Thoracic aorta endothelial cell (primary cell): Measurements from ENCODE around the gene BMERB1. TPM values are rescaled to one million over a fixed set of nuclear protein-coding genes. Genes with fewer than 3 reads are reported as not detected.

Source experiments
- total RNA-seq: library from RNA; depleted of rRNA; stranded (reverse); fragments of >200 nt; gene quantifications from 2 replicates; pipeline ENCODE4 v1.2.3, GENCODE V29; 2012

The BMERB1 gene
- 19.8 and 20.2 TPM in 2 replicates for total RNA-seq

GRCh38 chr16:15434425-15435215 lies at the start of gene BMERB1:
BMERB1 (plus strand) TSS chr16:15434588; CDS start chr16:15434654, 66 bp downstream.

DNA sequence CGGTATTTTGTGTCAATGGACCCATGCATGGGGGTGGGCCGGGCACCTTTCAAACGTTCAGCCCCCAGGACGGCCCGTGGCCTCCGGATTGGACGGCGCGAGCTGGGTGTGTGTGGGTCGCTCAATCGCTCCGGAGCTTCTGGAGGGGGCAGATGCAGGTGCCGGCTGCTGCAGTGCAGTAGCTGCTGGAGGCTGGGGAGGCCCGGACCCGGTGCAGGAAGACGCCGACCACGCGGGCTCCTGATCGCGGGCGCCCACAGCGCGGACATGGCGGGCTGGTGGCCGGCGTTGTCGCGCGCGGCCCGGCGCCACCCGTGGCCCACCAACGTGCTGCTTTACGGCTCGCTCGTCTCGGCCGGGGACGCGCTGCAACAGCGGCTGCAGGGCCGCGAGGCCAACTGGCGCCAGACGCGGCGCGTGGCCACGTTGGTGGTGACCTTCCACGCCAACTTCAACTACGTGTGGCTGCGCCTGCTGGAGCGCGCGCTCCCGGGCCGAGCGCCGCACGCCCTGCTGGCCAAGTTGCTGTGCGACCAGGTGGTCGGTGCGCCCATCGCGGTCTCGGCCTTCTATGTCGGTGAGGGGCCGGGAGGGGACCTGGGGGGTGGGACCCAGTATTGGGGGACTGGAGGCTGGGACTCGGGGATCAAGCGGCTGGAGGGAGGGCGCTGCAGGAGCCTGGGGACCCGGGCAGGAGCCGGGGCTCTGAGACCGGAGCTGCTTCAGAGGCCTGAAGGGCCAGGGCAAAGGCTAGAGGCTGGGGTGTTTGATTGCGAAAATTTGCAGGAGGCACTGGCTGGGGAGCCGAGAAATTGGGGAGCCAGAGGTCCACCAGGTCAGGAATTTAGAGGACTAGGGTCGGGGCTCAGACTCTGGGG lies 38.5 kb upstream of the BMERB1 start, which contains the start of gene MPV17L:
Gene MPV17L, plus strand, starts transcription at position 124 of the 878 bp plus-strand sequence. Its CDS starts 144 bp downstream, at position 268.

Other genes with a start within 250 kb of the BMERB1 start
- gene NPIPA5, start 56.3 kb upstream of the BMERB1 start, total RNA-seq: 0.93 and 4.8 TPM in 2 replicates
- gene MPV17L, start 38.8 kb upstream of the BMERB1 start, total RNA-seq: 0.13 and 3.4 TPM in 2 replicates
- 27.5 and 29.9 TPM in 2 replicates for gene MARF1, start 208.6 kb downstream of the BMERB1 start, total RNA-seq
- 73.4 and 78.0 TPM in 2 replicates for gene NDE1, start 215.7 kb downstream of the BMERB1 start, total RNA-seq